HepG2 (cell line): Measurements from ENCODE around the gene ENTPD1. TPM values are rescaled to one million over a fixed set of nuclear protein-coding genes. Genes with fewer than 3 reads are reported as not detected.

ENCODE experiments used
- ATAC-seq: fragments of 200-7000 bp; cut with Tn5 transposase; 3 replicates; pipeline ENCODE4 v1.9.1; 2020; ENCODE audit warnings: mild to moderate bottlenecking, moderate library complexity
- BruUV-seq: library from RNA; stranded (reverse); fragments of 400-500 nt; replicated peaks from 2 replicates; lab custom pipeline; 2021; lab: Mats Ljungman, UMichigan
- CTCF ChIA-PET: fragments of 300-600 bp; formaldehyde crosslinking; extraction: SDS; loops from one replicate; lab custom pipeline; 2021; ENCODE audit warnings: low total read pairs, inconsistent platforms, low intra/inter-chr PET ratio; lab: Yijun Ruan, JAX
- POLR2A ChIA-PET: fragments of 350-600 bp; sonication (Branson Sonifier 250); formaldehyde crosslinking; loops from one replicate; lab custom pipeline; 2020; ENCODE audit warnings: antibody characterized with exemption, inconsistent platforms; lab: Yijun Ruan, JAX
- DNase-seq: peaks from one replicate; pipeline ENCODE4 v3.0.0-alpha.2; 2015; ENCODE audit warnings: low spot score
- FAIRE-seq: peaks from 3 replicates; lab custom pipeline; 2011; peaks lifted over from hg19 to GRCh38; lab: Jason Lieb, UNC
- H2AFZ ChIP-seq: one replicate; pipeline ENCODE4 v1.6.1; 2011; ENCODE audit warnings: low read length, inconsistent platforms
- H3K27ac ChIP-seq: fragments of 300-600 bp; 3 replicates; pipeline ENCODE4 v1.8.0; 2011; ENCODE audit warnings: mixed run types, mild to moderate bottlenecking, mixed read lengths, low read length, inconsistent platforms; ENCODE audit not compliant: insufficient read depth; ENCODE audit errors: extremely low read length
- H3K27me3 ChIP-seq, 2 experiments: fragments of 200-600 bp in 1 of 2; 2 replicates in 1 of 2; 3 replicates in 1 of 2; pipeline versions ENCODE4 v1.6.0 to v1.8.0; 2011; ENCODE audit warnings: low read length in 2 of 2, mild to moderate bottlenecking in 2 of 2, moderate library complexity in 2 of 2, inconsistent platforms in 1 of 2; ENCODE audit not compliant: insufficient read depth in 2 of 2, control insufficient read depth in 1 of 2
- H3K36me3 ChIP-seq, 2 experiments: fragments of 200-600 bp in 1 of 2; replicated peaks in 1 of 2; 2 replicates in 1 of 2; 3 replicates in 1 of 2; pipeline versions ENCODE4 v1.5.1 to v1.8.0; 2011; ENCODE audit warnings: low read length in 2 of 2, inconsistent platforms in 1 of 2; ENCODE audit not compliant: insufficient read depth in 2 of 2, control insufficient read depth in 1 of 2
- H3K4me1 ChIP-seq: 2 replicates; pipeline ENCODE4 v1.5.1; 2012; ENCODE audit warnings: low read length, inconsistent platforms; ENCODE audit not compliant: insufficient read depth
- H3K4me2 ChIP-seq: 2 replicates; pipeline ENCODE4 v1.6.0; 2011; ENCODE audit warnings: low read depth, low read length, inconsistent platforms
- H3K4me3 ChIP-seq, 3 experiments: fragments of 200-600 bp in 1 of 3; sonication (generic), shearing (Covaris generic) in 1 of 3; replicated peaks in 1 of 3; 2 replicates each; pipeline ENCODE4 v1.5.1; 2011 to 2016; ENCODE audit warnings: low read length in 3 of 3, inconsistent platforms in 2 of 3, low read depth in 2 of 3, mild to moderate bottlenecking in 2 of 3, control low read depth in 1 of 3, mixed read lengths in 1 of 3; ENCODE audit not compliant: insufficient read depth in 1 of 3
- H3K79me2 ChIP-seq: one replicate; pipeline ENCODE4 v1.6.1; 2011; ENCODE audit warnings: low read length, inconsistent platforms; ENCODE audit not compliant: insufficient read depth
- H3K9ac ChIP-seq: 2 replicates; pipeline ENCODE4 v1.6.0; 2011; ENCODE audit warnings: mild to moderate bottlenecking, low read depth, low read length, inconsistent platforms; ENCODE audit not compliant: insufficient read depth
- H3K9me3 ChIP-seq: 2 replicates; pipeline ENCODE4 v1.5.1; 2012; ENCODE audit warnings: mild to moderate bottlenecking, low read length
- H4K20me1 ChIP-seq: 2 replicates; pipeline ENCODE4 v1.6.0; 2011; ENCODE audit warnings: inconsistent platforms, mild to moderate bottlenecking, low read length, moderate library complexity; ENCODE audit not compliant: insufficient read depth
- CERS6 ChIP-seq: sonication (generic); formaldehyde crosslinking; IDR thresholded peaks from 2 replicates; pipeline ENCODE4 v1.5.0; 2020; ENCODE audit warnings: missing genetic modification reagents
- DBP ChIP-seq: sonication (generic); formaldehyde crosslinking; IDR thresholded peaks from 2 replicates; pipeline ENCODE4 v1.4.0; 2020; ENCODE audit warnings: missing genetic modification reagents; ENCODE audit errors: not compliant biosample characterization
- FOSL1 ChIP-seq: sonication (generic); formaldehyde crosslinking; IDR thresholded peaks from 2 replicates; pipeline ENCODE4 v1.9.0; 2021; ENCODE audit warnings: missing genetic modification reagents, borderline replicate concordance
- FOXC1 ChIP-seq: sonication (generic); formaldehyde crosslinking; IDR thresholded peaks from 2 replicates; pipeline ENCODE4 v1.8.0; 2022; ENCODE audit warnings: mild to moderate bottlenecking, missing genetic modification reagents, borderline replicate concordance
- HOMEZ ChIP-seq: IDR thresholded peaks from 2 replicates; pipeline ENCODE4 v1.6.1; 2016; ENCODE audit warnings: low read depth
- MEIS1 ChIP-seq: sonication (generic); formaldehyde crosslinking; IDR thresholded peaks from 2 replicates; pipeline ENCODE4 v1.9.0; 2021; ENCODE audit warnings: mild to moderate bottlenecking, missing genetic modification reagents, moderate library complexity, borderline replicate concordance
- NFE2L2 ChIP-seq: fragments of 150-350 bp; IDR thresholded peaks from 2 replicates; pipeline ENCODE4 v1.6.1; 2014; ENCODE audit warnings: low read length
- PLSCR1 ChIP-seq: sonication (generic); formaldehyde crosslinking; IDR thresholded peaks from 2 replicates; pipeline ENCODE4 v1.5.0; 2020; ENCODE audit warnings: missing genetic modification reagents, mild to moderate bottlenecking, borderline replicate concordance
- PRDM4 ChIP-seq: sonication (generic); formaldehyde crosslinking; IDR thresholded peaks from 2 replicates; pipeline ENCODE4 v1.9.0; 2021; ENCODE audit warnings: missing genetic modification reagents, borderline replicate concordance
- SRF ChIP-seq: IDR thresholded peaks from 2 replicates; pipeline ENCODE4 v1.6.1; 2011; ENCODE audit warnings: mild to moderate bottlenecking, low read depth, low read length, moderate library complexity
- TP53 ChIP-seq: sonication (generic); formaldehyde crosslinking; conservative IDR thresholded peaks from 2 replicates; pipeline ENCODE4 v1.4.0; 2020; ENCODE audit warnings: missing genetic modification reagents
- XRCC5 ChIP-seq: fragments of 200-400 bp; formaldehyde crosslinking; optimal IDR thresholded peaks from 2 replicates; pipeline ENCODE3; 2017; ENCODE audit warnings: mild to moderate bottlenecking, low read length
- ZNF124 ChIP-seq: sonication (generic); formaldehyde crosslinking; IDR thresholded peaks from 2 replicates; pipeline ENCODE4 v1.4.0; 2020; ENCODE audit warnings: missing genetic modification reagents
- ZNF17 ChIP-seq: sonication (generic); formaldehyde crosslinking; IDR thresholded peaks from 2 replicates; pipeline ENCODE4 v1.5.0; 2020; ENCODE audit warnings: mild to moderate bottlenecking, missing genetic modification reagents
- ZNF207 ChIP-seq: fragments of 450-650 bp; IDR thresholded peaks from 2 replicates; pipeline ENCODE4 v1.6.1; 2016; ENCODE audit warnings: antibody characterized with exemption, borderline replicate concordance
- ZNF292 ChIP-seq: sonication (generic); formaldehyde crosslinking; IDR thresholded peaks from 2 replicates; pipeline ENCODE4 v1.8.1; 2022; ENCODE audit warnings: mild to moderate bottlenecking, low read depth, missing genetic modification reagents, borderline replicate concordance
- ZNF775 ChIP-seq: sonication (generic); formaldehyde crosslinking; IDR thresholded peaks from 2 replicates; pipeline ENCODE4 v1.4.0; 2020; ENCODE audit warnings: missing genetic modification reagents, mild to moderate bottlenecking, moderate library complexity, borderline replicate concordance
- WGBS: methylation state at CpG from one replicate; pipeline ENCODE4 v1.1.6; 2017; ENCODE audit warnings: low lambda C conversion rate; 5-methylcytosine and 5-hydroxymethylcytosine counted together
- in situ Hi-C: cut with HindIII; loops from 2 replicates; pipeline ENCODE4 v1.10.0; 2017; ENCODE audit warnings: low pct_unique_long_range_greater_than_20kb; ENCODE audit not compliant: extremely low pct_ligation_motif_present
- intact Hi-C: fragments of 100-400 bp; cut with micrococcal nuclease; formaldehyde crosslinking; loops from one replicate; pipeline ENCODE4 v1.10.0; 2022; ENCODE audit not compliant: unreplicated experiment
- polyA plus RNA-seq, 8 experiments: library from polyadenylated mRNA; depleted of rRNA in 3 of 8; stranded (reverse) in 7 of 8; unstranded in 1 of 8; fragments of >200 nt; fragmentation: Illumina TruSeq in 4 of 8; extraction: Trizol in 4 of 8; gene quantifications; 2 replicates each; pipeline versions ENCODE4 v1.2.1 to v1.2.3, GENCODE V29; 2011 to 2016; ENCODE audit warnings: low read depth in 4 of 8, missing spikeins in 1 of 8, mixed read lengths in 1 of 8; ENCODE audit not compliant: insufficient read depth in 1 of 8
- total RNA-seq, 5 experiments: library from RNA; depleted of rRNA; stranded (reverse); fragments of >200 nt; fragmentation: Illumina TruSeq; extraction: Trizol; gene quantifications; 2 replicates each; pipeline ENCODE4 v1.2.3, GENCODE V29; 2016; ENCODE audit warnings: low read depth in 1 of 5

Gene ENTPD1
- total and polyA plus RNA-seq, 2 of the 13 experiments (the other 11 are each of a cell fraction or from before 2014, with no cell fraction given), result 0.07 TPM

- intact Hi-C loops (no loop called here), in situ Hi-C loops (no loop called here)
- BruUV-seq, result no TSS peak
- no peaks in the 10 kb centered on the region for H3K9me3 ChIP-seq
- H3K4me2 ChIP-seq, result no peak overlapping the region
- TF ChIP-seq HOMEZ (CRISPR knock-in tag) (no peak), ZNF17 (CRISPR knock-in tag) (no peak), XRCC5 (no peak), MEIS1 (no peak), ZNF292 (CRISPR knock-in tag) (no peak), CERS6 (CRISPR knock-in tag) (no peak), FOSL1 (CRISPR knock-in tag) (no peak), NFE2L2 (no peak), TP53 (CRISPR knock-in tag) (no peak), FOXC1 (CRISPR knock-in tag) (no peak), ZNF775 (no peak), PLSCR1 (CRISPR knock-in tag) (no peak), DBP (CRISPR knock-in tag) (no peak), PRDM4 (CRISPR knock-in tag) (no peak), SRF (no peak), ZNF124 (CRISPR knock-in tag) (no peak), ZNF207 (no peak)
- H4K20me1 ChIP-seq, result no peaks in the 10 kb centered on the region
- no peak overlapping the region for H3K27ac ChIP-seq
- FAIRE-seq (no peak), DNase-seq (no peak), ATAC-seq (no peak)
- no peak overlapping the region for H2AFZ ChIP-seq
- H3K36me3 ChIP-seq, result no peaks in the 10 kb centered on the region
- H3K9ac ChIP-seq, result no peak overlapping the region
- no peaks in the 10 kb centered on the region for H3K79me2 ChIP-seq
- CTCF ChIA-PET, result no interaction called here
- H3K4me3 ChIP-seq, result no peak overlapping the region
- H3K27me3 ChIP-seq, result no peaks in the 10 kb centered on the region
- POLR2A ChIA-PET, result no interaction called here
- WGBS, result 45% methylated on average over 2 of the region's 2 CpGs
- peaks cover 17% of the 10 kb centered on the region for H3K4me1 ChIP-seq
These were observed 10.5 kb upstream of the ENTPD1 start for GRCh38 chr10:95745501-95745900.
